ENCODE measurements around the gene PALLD.

Gene PALLD

DNA sequence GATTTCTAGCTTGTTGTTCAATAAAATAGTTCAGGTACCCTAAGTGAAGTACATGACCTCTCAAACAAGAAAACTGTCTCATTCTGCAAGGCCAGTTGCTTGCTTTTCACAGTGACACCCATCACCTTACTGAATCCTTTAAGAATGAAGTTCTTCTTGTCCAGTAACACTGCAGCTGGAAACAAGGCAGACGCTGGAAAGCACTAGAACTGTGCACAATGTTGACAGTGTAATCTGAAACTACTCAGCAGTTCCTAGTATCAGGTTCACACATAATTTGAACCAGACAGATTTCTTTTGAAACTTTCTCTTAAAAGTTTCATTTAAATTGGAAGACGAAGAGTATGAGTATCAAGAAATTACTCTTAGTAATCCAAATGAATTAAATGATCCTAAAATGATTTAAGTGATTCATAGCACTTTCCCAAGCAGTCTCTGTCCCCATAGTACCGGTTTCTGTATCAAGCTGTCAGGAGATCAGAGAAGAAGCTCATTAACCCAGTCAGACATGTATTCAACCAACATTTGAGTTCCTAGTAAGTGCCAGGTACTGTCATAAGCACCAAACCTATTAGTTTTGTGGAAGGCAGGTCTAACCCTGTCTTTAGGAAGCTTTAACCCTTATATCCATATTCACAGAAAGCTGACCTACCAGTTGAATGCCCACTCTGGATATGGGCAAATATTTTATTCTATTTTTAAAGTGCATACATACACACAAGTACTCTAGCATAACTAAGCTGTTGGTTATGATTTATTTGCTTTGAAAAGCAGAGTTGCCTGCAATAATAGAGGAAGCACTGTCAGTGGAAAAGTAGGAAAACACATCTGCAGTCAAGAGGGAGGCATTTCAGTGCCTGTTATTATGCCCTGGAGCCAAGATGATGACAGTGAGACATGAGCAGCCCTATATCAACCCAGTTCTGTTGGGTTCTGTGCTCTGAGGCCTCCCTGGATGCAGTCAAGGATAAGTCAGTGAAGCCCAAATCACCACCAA is 63.6 kb downstream of the PALLD start:
- peak; percentile 2 for DNase-seq

DNA sequence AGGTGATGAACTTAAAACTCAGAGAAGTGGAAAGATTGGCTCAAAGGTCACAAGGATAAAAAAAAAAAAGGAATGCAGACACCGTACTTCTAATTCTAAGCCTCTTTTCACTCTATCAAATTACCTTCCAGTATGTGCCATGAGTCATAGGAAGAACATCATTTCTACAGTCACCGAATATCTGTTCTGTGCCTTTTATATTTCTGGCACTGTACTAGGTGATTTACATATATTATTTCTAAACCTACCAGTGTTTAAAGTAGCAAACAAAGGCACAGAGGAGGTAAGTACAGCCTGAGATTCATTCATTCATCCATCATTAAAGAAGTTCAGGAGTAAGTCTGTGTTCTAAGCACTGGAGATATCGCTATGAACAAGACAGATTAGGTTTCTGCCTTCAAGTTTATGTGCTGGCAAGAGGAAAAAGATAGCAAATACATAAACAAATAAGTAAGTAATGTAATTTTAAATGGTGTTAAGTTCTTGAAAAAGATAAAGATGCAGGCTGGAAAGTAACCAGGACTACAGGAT is 65.3 kb downstream of the PALLD start:
- DNase-seq = no peak

DNA sequence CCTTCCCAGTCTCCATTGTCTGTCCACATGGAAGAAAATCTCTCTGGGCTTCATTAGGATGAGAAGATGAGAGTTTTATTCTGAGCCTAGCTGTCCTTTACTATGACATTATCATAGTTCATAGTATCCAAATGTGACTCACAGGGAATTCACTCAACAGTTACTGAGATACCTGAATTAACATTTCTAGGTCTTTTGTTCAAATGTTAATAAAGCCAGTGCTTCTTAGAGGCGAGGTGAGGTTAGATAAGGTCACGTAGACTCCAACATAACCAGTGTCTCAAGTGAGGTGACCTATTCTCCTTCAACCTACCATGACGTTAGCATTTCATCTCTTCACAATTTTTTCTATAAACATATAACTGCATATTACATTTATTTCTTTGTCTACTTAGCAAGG is 67.2 kb downstream of the PALLD start:
- DNase-seq = no peak

DNA sequence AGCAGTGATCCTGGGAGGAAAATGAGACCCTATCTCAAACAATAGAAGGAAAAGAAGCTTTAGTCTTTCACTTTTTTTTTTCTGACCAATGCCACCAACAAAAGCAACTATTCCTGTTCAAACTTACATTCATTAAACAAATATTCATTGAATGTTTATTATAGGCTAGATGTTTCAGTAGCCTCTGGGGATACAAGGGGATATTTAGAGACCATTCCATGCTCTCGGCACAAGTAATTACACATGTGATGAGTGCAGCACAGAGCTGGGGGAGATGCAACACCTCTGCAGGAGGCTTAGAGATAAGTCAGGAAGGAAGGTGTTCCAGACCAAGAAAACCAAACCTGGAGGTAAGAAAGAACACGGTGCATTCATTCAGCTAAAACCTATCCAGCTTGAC is 68.3 kb downstream of the PALLD start:
- no peak for DNase-seq

DNA sequence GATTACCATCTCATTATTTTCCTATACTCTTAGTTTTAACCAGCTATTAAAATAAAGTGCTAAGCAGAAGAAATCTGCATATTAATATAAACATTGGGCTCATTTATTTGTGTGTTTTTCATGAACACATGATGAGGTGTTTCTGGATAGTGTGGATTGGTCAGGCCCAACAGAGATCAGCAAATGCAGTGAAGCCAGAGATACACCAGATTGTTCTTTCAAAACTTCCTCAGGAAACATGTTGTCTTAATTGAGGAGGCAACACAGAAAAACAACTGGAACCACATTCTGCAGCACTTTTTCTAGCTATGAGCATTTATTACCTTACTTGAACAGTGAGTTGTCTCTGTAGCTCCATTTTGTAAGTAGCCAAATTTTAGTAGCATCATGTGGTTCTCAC is 69.9 kb downstream of the PALLD start:
- DNase-seq = no peak

DNA sequence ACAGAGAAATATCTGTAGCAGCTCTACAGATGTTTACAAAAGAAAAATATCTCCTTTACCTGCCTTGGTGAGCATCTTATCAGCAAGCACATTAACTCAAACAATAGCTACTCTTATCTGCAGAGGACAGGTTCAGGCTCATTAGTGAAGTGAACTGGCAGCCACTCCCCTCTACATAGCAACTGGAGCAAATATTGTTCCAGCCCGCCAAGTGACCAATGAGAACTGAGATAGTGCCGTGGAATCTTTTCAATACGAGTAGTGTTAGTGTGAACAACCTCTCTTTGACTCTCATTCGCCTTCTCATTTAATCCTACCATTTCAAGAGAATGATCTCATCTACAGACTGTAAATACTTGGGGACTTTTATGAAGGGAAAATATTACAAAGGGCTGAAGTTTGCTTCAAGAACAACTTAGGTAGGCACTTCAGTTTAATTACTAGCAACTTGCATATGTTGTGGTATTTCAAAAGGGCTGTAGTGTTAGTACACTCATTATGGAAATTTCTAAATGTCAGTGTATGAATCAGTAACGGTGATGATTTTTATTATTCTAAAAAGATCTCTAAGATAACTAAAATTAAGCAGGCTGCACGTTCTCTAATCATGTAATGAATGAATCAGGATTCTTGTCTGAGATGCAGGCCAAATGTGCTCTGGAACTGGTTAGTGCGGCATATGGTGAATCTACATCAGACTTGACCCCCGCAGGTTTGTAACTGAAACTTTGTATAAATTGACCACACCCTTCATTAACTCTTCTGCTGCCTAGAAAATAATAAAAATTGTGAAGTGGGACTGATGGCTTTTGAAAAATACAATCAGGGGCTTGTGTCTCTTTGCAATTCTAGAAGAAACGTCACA is 72.4 kb downstream of the PALLD start:
- no peak for DNase-seq

DNA sequence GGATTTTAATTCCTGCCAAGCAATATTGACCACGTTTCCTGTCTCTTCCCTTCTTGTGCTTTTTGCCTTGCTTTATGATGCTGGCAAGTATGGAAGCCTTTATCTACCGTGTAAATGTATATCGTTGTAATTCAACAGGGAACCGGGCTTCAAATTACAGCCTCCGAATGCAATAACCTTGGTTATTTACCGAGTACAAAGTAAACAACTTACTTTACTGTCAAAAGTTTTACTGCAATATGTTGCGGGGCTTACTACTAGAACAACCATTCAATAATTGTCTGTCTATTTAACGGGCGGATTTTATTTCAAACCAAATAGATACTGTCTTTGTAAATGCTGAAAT is 73.1 kb downstream of the PALLD start:
- no peak for DNase-seq

DNA sequence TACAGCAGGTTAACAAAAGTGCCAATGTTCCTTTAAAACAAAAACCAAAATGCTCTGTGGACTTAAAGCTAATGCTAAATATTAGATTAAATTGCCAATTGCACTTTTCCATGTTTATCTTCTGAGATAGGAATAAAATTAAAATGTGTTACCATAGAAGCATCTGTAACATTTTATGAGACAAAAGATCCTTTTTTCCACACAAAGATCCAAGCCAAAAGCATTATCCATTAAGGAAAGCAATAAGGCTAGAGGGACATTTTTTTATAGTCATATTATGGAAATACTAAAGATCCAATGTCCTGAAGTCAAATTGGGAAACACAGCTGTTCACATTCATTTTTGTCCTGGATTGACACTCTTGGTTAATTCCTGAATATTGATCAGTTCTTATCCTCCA is 73.6 kb downstream of the PALLD start:
- no peak for DNase-seq

DNA sequence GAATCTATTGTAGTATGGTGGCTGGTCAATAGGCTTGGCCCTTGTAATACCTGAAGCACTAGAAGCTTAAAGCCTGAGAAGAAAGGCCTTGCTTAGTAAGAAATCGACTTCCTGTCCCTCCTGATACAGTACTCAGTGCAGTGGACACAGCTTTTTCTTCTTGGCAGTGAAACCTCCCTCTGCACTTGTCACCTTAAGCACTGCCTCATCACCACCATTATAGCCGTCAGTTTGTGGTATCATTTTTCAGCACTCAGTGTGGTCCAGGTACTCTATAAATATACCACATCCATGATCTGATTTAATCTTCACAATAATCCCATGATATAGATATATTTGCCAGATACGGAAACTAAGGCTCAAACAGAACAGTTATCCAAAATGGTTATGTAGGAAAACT is 75.2 kb downstream of the PALLD start:
- no peak for DNase-seq

DNA sequence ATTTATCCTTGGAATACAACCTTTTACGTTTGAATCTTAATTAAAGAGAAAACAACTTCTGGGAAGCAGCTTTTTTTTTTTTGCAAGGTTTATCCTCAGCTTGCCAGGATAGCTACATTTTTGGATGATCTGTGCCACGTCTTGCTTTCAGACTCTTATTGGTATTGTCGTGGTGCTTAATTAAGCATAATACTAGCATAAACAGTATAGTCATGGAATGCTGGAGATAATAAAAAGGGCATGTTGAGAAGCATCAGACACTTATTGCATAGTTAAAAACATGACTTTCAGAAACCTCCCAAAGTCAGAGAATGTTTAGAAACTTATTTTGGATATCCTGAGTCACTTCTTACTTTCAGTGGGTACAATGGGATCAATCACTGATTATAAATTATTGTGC is 77.0 kb downstream of the PALLD start:
- DNase-seq = no peak

DNA sequence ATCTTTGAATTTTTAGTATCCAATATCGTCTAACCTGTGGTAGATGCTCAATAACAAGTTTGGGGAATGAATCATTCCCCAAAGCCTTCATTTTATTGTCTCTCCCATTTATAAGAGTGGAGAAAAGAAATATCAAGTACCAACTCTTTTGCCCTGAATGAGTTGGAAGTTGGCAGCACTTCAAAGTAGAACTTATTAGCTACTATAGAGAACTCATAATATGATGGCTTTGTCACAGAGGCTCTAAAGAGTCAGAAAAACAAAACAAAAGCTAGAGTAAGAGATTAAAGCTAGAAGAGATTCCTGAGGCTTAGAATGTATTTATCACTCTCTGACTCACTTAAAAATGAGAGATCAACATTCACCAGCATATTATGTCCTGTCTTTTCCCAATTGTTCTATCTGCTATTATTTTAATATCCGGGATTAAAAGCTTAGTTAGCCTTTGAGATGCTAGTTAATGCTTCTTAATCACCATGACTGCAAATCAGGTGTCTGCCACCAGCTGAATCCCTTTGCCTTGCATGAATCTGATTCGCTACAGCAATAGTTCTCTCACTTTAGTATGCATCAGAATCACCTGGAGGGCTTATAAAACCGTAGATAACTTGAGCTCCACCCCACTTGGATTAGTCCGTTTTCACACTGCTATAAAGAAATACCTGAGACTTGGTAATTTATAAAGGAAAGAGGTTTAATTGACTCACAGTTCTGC is 77.9 kb downstream of the PALLD start:
- DNase-seq = no peak

DNA sequence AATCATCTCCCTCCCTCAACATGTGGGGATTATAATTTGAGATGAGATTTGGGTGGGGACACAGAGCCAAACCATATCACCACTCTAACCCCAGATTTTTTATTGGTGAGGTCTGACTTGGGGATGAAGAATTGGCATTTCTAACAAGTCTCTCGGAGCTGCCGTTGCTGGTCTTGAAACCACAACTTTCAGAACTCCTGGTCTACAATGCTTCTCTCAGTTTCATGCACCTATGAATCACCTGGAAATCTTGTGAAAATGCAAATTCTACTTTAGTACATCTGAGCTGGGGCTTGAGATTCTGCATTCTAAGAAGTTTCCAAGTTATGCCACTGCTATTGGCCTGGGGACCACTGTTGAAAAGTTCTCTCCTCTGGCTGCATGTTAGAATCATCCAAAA is 78.6 kb downstream of the PALLD start:
- DNase-seq = no peak

DNA sequence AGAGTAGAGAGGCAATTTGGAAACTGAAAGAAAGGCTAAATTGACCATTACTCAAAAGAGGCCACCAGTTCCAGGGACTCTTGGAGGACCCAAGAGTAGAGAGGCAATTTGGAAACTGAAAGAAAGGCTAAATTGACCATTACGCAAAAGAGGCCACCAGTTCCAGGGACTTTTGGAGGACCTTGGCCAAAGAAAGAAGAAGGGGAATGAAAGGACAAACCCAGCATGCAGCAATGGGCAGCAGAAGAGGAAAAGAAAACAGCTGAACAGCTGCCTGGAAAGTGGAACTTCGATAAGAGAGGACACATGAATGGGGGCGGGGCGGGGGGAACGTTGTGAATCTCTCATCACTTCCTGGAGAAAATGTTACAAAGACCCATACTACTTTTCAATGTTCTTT is 80.8 kb downstream of the PALLD start:
- DNase-seq = no peak

DNA sequence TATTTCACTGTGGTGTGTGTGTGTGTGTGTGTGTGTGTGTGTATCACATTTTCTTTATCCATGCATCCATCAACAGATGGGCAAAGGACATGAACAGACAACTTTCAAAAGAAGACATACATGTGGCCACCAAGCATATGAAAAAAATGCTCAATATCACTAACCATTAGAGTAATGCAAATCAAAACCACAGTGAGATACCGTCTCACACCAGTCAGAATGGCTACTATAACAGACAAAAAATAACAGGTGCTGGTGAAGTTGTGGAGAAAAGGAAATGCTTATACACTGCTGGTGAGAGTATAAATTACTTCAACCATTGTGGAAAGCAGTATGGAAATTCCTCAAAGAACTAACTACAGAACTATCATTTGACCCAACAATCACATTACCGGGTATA is 83.4 kb downstream of the PALLD start:
- no peak for DNase-seq

DNA sequence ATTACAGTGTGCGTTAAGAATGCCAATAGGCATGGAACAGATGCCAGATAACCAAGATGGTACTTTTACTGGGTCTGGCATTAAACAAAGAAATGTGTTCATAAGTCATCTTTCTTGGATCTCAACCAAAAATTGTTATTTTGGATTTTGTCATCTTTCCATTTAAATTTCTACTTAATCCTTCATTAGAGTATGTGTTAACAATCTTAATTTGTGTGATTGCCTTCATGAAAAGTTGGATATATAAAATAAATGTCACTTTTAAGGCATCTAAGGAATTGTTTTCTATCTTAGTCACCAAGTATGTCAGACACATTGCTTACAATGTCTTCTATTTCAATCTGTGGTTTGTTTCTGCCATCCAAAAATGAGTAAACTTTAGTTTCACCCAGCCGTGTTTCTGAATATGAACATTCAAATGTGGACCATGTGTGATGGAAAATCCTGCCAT is 87.5 kb downstream of the PALLD start:
- DNase-seq = no peak

DNA sequence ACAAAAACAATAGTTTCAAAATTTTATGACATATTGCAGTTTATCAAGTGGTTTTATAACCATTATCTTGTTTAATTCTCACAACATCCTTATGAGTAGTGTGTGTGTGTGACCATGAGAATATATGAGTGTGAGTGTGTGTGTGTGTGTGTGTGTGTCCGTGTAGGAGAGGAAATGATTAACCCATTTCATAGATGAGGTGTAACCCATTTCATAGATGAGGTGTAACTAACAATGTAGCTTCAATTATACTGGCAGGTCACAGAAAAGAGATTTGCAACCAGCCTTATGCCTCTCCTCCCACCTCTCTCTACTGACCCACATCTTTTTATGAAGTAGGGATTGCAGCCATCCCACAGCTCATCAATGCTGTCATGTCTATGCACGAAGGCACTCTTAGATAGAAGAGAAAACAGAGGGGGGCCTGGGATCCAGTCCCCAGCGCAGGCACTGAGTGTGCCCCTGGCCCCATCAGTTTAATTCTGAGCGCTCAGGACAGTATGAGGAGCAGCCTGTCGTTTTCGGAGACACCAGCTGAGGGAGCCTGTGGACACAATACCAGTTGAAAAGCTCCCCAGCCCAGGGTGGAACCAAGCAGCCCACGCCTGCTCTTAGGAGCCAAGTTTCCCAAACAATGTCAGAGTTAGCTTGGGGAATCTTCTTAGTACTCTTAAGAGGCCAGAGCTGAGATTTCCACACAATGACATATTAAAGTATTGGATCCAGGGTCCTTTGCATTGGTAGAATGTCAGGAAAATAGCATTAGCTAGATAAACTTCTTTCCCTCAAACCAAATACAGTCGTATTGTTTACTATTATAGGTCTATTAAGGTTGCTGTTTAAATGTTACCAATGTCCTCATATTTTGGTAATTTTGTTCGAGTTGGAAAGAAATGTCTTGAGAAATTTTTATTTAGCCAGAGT is 88.6 kb downstream of the PALLD start:
- DNase-seq = peak; percentile 2

DNA sequence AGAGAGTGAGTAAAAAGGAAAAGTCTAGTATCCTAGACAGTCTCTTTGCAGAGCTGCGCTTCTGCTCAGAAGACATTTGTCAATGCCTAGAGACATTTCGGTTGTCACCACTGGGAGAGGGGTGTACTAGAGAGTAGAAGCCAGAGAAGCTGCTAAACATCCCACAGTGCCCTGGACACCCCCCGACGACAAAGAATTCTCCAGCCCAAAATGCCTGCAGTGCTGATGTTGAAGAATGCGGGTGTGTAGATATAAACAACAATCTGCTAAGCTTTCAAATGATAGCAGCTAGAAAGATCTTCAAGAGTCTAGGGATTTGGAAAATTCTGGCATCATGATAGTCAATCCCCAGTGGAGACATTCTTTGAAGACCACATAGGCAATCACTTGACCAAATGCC is 90.1 kb downstream of the PALLD start:
- DNase-seq = no peak

DNA sequence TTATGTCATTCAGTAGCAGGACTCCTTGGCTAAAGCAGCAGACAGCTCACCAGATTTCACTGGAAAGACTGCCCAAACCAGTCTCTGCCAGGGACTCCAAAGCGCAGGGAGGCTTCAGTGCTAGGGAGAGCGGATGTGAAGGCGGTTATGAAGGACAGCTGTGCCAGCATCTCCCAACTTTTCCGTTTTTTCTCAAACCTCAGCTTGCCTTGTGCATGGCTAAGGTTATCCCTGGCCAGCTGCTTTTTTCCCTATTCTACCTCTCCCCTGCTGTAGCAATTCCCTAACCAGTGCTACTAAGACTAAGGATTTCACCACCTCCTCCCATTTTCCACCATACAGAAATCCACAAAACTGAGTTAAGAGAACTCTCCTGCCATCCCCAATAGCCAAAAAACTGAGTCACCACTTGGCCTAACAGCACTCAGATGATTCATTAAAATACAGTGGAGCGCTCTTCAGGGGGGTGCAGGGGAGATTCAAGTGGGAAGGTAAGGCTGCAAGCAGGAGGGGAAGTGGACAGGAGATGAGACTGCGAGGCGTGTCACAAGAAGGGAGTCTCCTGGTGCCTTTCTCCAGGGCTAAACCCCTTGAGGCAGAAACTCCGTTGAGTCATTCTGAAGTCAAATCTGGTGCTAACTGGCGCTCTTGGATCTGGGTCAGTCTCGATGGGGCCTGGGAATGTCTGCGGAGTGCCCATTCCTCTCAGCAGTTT is 90.7 kb downstream of the PALLD start:
- DNase-seq = no peak

DNA sequence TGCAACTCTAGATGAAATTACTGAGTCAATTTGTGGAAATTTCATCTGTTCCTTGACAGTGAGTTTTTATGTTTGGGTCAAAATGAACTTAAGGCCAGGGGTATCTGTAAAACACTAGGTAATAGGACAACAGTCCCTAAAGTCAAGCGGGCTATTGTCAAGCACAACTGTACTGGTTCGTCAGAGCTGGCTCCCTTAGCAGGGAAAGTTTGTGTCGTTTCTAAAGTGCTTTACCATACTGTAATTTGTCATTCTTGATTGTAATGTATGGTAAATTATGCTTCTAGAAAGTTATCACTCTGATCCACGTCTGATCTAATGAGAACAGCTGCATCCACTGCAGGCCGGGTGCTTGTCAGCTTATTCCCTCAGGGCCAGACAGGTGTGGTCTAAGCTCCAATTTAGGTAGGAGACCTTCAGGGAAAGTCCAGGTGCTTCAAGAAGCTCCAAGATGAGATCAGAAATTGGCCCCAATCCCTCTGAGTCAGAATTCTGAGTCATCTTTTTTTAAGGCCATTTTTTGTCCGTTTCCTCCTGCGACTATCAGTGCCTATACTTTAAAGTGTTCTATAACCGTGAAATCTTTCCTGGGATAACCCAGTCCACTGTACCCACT is 92.2 kb downstream of the PALLD start:
- no peak for DNase-seq

DNA sequence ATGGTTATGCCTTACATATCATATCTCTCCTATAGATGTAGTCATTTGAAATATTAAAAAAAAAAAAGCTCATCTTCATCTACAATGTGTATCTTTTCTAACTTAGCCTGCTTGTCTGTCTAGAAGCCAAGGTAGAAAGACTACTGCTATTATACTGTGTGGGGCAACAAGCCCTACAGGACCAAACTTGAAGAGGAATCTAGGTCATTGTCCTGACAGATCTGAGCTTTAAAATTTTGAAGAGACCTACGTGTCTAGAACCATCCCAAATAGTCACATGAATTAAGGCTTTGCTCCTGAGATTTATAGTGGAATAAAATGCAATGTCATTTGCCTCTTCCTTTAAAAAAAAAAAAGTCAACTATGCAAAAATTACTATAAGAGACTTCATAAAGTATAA is 95.8 kb downstream of the PALLD start:
- DNase-seq = no peak

DNA sequence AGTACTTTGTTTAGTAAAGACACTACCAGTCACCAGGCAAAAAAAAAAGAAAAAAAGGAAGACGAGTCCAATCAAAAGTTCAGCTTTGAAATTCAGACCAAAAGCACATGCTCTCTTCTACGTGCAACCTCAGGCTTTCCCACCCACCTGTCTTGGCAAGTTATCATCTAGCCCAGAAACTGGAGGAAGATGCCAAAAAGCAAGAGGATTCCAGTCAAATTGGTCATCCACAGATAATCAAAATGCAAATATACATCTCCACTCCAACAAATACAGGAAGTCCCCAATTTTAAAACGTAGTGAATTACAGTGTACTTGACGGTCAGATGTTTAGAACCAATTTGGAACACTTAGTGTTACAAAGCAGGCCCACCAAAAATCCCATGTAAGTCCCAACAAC is 96.5 kb downstream of the PALLD start:
- no peak for DNase-seq
